Testis (tissue), 2 donors: ENCODE measurements around the gene CCR1.

Experiments
- POLR2A ChIP-seq: fragments of 450-650 bp; IDR thresholded peaks from one replicate; pipeline ENCODE4 v1.6.1; 2017; ENCODE audit warnings: antibody characterized with exemption, mild to moderate bottlenecking, moderate library complexity
- TF ChIP-seq, protein P1 (sequence below), 3 experiments: fragments of 450-650 bp in 2 of 3; fragments of 200-600 bp in 1 of 3; sonication (generic) in 1 of 3; IDR thresholded peaks; one replicate each; pipeline ENCODE4 v1.5.1; 2016 to 2019; ENCODE audit warnings: antibody characterized with exemption in 3 of 3, mild to moderate bottlenecking in 2 of 3, moderate library complexity in 1 of 3

DNA sequence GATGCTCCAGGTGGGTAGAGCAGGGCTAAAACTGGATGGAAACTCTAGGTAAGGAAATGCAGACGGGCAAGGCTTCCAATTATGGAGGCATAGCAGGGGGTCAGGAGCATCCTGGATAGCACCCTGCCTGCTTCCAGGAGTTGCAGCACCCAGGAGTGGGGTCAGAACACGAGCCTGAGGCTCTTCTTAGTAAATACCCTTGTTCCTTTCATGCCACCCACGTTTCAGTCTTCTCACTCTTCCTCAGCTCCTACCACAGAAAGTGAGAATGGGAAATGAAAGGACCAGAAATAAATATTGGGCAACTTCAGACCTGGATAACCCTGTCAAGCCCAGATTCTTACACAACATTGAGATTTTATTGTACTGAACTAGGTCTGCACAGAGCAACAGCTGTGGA lies 16.4 kb downstream of the CCR1 start:
- TF ChIP-seq, protein P1, sequence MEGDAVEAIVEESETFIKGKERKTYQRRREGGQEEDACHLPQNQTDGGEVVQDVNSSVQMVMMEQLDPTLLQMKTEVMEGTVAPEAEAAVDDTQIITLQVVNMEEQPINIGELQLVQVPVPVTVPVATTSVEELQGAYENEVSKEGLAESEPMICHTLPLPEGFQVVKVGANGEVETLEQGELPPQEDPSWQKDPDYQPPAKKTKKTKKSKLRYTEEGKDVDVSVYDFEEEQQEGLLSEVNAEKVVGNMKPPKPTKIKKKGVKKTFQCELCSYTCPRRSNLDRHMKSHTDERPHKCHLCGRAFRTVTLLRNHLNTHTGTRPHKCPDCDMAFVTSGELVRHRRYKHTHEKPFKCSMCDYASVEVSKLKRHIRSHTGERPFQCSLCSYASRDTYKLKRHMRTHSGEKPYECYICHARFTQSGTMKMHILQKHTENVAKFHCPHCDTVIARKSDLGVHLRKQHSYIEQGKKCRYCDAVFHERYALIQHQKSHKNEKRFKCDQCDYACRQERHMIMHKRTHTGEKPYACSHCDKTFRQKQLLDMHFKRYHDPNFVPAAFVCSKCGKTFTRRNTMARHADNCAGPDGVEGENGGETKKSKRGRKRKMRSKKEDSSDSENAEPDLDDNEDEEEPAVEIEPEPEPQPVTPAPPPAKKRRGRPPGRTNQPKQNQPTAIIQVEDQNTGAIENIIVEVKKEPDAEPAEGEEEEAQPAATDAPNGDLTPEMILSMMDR (IDR thresholded peaks at IDR 0.05) = no peak
- no peak for TF ChIP-seq POLR2A
